NCI-H1694 treated with DMSO at 0.1 percent for 48 hours (cell line): ENCODE measurements around the gene NPIPB8.
"Not testable (repeated sequence)": the region's sequence is repeated elsewhere in the genome, so short reads cannot be mapped to it uniquely, and the experiment has no call there.

Experiments
- DNase-seq: peaks from one replicate; lab custom pipeline; 2025; lab: John Stamatoyannopoulos, UW

NPIPB8 gene

DNA sequence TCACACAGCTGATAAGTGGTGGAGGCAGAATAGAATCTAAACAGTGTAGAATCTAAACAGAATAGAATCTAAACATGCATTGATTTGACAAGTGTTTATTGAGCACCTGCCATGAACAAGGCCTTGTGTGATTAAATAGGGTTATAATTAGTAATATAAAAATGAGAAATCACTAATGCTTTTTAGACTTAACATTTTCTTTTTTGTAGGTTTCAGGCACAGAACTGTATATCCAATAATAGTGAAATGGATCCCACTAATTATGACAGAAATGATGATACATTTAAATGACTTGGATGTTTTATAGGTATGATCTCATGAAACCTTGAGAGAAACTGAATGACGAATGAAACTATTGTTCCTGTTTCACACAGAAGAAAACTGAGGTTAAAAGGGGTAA lies at the start of gene NPIPB8:
NPIPB8 (plus strand) TSS at position 301 of the 400 bp plus-strand sequence. CDS start 296 bp downstream, outside the sequence.
- not testable (repeated sequence) for DNase-seq

DNA sequence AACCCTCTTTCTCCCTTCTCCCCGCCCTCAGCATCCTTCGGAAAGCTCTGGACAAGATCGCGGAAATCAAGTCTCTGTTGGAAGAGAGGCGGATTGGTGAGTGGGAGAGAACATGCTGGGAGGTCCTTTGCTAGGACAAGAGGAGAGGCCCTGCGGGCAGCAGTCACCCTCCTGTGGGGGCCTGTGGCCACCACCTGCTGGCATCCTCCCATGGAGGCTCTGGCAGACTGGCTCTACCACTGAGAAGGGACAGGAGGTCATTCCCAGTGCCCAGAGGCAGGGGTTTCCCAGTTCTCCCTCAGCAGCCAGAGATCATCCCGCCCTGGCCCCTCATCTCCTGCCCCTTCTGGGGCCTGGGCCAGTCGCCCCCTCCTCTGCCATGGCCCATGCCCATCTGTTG lies 48.8 kb upstream of the NPIPB8 start:
- DNase-seq = no peak

DNA sequence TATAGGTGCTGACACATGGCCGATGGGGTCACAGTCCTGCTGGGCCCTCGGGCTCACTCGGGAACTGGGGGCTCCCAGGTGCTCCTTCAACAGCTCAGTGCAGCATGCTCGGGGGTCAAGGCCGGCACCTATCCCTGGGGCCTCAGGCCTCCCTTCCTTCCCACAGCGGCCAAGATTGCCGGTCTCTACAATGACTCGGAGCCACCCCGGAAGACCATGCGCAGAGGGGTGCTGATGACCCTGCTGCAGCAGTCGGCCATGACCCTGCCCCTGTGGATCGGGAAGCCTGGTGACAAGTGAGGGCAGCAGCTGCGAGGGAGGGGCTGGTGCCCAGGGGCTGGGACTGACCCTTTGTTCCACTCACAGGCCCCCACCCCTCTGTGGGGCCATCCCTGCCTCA lies 47.9 kb upstream of the NPIPB8 start:
- DNase-seq = no peak

DNA sequence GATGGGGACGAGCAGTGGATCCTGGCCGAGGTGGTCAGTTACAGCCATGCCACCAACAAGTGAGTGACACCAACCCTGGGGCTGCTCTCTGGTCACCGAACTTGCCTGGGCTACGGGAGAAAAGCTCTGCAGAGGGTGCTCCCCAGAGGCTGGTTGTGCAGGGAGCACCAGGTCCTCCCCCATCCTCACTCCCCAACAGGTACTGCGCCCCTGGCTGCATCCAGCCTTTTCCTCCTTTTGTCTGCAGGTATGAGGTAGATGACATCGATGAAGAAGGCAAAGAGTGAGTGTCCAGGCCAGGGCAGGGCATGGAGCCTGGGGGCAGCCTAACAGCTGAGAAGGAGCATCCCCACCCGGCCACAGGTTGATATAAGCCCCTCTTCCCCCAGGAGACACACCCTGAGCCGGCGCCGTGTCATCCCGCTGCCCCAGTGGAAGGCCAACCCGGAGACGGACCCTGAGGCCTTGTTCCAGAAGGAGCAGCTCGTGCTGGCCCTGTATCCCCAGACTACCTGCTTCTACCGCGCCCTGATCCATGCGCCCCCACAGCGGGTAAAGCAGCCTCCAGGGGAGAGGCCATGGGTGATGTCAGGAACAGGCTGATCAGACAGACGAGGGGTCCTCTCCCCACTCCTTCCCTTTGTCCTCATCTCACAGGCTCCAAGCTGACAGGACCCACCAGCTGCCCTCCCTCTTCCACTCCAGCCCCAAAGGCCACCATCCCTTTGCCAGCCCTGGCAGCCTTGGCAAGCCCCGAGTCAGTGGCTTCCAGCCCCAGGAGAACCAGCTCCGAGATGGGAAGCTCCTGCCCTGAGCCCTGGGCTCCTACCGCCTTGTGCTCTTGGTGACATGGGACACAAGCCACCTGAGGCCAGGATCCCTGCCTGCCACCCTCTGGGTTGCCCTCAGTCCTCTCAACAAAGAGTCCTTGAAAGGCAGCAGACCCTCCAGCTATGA lies 47.2 kb upstream of the NPIPB8 start:
- no peak for DNase-seq

DNA sequence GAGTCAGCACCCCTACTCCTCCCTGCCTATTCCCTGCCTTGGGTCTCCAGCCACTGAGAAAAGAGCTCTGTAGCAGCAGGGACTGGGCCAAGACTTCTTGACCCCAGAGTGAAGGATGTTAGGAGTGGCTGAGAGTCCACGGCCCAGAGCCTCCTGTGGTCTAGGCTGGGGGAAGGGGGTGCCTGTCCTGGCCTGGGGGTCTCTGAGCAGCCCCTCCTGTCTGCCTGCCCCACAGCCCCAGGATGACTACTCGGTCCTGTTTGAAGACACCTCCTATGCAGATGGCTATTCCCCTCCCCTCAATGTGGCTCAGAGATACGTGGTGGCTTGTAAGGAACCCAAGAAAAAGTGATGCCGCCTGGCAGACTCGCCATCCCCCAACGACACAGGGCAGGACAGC lies 46.5 kb upstream of the NPIPB8 start:
- DNase-seq = no peak

DNA sequence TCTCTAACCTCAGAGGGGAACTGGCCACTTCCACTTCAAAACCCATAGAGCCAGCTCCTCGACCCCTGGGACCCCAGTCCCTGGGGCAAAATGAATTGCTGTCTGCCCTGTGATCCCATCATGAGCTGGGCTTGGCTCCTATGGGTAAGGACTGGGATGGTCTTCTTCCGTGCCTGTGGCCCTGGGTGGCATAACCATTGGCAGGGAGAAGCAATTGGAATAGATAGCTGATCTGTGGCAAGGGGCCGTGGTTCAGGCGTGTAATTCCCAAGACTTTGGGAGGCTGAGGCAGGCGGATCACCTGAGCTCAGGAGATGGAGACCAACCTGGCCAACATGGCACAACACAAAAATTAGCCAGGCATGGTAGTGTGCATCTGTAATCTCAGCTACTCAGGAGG lies 45.4 kb upstream of the NPIPB8 start:
- no peak for DNase-seq

DNA sequence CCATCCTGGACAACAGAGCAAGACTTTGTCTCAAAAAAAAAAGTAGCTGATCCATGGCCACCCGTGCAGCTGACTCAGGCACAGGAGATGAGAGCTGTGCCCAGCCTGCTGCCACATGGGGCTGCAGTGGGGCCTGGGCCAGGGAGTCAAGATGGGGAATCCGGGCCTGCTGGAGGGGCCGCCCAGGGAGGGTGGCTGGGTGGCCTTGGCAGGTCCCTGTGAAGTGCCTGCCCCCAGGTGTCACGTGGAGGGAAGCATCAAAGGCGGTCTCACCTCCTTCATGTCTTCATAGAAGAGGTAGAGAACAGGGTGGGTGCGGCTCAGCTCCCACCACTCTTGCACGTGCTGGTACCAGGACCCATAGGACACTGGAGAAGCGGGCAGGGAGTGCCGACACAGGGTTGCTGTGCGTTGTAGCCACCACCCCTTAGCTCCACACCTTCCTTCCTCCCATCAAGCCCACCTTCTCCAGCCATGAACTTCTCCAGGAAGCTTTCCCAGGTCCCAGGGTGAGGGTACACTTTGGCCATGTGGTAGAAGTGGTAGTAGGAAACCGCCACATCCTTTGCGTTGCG lies 44.8 kb upstream of the NPIPB8 start:
- no peak for DNase-seq

DNA sequence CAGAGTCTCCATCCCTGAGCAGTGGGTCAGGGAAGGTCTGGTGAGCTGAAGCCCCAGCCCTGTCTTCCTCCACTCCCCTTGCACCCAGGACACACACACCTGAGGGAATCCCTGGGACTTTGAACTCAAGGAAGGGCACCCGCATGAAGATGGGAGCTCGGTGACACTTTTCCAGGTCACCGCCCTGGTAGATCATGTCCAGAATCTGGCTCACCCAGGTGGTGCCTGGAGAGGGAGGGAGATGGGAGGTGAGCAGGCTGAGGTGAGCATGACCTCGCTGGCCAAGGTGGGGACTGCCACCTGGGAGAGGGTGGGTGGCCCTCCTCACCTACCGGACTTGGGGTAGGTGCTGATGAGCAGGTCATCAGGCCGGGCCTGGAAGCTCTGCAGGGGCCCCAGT lies 42.4 kb upstream of the NPIPB8 start:
- not testable (repeated sequence) for DNase-seq

DNA sequence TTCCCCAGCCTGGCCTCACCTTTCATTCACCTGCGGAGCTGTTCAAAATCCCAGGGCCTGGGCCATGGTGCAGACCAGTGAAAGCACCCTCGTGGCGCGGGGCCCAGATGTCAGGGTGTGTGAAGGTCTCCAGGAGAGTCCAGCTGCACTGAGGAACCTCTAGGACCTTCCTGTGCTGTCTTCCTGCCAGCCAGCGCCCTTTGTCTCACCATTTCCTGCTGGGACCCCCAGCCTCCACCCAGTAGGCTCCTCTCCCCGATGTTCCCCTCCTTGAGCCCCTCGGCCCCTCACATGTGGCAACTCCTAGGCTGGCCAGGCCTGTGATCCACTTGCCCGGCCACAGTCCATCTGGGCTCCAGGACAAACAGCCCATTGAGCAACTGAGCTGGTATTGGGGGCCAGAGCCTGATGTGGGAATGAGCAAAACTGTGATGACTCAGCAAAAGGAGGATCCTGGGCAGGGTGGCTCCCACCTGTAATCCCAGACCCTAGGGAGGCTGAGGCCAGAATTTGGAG lies 41.7 kb upstream of the NPIPB8 start:
- no peak for DNase-seq

DNA sequence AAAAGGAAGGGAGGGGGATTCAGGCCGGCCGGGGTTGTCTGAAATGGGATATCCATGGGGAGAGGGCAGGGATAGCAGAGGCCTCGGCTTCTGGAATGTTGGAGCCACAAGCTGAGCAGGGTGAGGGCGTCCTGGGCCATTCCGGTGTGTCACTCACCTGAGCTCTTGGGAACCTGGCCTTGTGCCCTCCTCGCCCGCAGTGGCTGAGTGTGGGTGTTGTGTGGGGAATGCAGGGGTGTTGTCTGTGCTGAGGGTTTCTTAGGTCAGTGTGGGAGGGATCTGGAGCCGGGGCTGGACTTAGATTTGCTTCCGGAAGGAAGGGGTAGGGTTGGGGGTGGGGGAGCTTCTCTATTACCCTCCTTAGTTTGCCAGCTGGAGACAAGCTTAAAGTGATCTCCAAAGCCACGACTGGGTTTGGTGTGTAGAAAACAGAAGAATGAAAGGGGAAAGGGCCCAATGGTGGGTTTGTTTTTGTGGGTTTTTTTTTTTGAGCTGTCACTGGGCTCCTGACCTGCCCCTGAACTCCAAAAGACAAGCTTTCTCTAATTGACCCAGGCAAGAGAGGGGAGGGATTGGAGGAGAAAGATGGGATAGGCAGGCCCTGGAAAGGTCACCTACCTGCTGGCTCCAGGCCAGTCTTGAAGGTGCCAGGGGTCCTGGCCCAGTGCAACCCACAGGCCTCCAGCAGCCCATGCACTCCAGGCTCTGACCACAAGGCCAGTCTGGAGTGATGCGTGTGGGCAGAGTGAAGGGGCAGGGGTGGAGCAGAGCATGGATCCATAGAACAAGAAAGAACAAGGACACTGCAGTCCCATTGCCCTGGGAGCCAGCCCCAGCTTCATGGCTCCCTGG lies 40.8 kb upstream of the NPIPB8 start, which contains the start of gene SULT1A2:
SULT1A2 (minus strand) TSS at position 211 of the 852 bp plus-strand sequence. CDS start 1,120 bp downstream, outside the sequence.
- DNase-seq = no peak

DNA sequence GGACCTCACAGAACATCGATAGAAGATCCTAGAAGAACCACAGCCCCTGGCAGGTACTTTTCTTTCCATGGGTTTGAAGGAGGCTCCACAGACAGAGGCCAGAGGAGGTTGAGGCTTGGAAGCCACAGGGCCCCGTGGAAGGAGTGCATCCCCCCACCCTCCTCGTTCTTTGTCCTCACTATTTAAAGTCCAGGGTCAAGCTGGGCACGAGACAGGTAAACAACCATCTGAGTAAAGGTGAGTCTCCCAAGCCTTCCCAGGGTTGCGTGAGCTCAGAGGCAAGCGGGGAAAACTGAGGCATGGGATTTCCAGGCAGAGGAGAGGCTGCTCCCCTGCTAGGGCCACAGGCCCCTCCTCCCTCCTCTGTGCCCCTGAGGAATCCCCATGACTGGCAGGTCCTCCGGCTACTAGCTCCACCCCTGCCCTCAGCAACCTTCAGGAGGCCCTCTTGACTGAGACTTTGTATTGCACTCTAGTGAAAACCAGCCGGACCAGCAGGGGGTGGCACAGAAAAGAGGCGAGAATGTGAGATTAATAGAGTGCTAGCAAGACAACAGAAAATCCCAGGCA lies 40.1 kb upstream of the NPIPB8 start:
- no peak for DNase-seq

DNA sequence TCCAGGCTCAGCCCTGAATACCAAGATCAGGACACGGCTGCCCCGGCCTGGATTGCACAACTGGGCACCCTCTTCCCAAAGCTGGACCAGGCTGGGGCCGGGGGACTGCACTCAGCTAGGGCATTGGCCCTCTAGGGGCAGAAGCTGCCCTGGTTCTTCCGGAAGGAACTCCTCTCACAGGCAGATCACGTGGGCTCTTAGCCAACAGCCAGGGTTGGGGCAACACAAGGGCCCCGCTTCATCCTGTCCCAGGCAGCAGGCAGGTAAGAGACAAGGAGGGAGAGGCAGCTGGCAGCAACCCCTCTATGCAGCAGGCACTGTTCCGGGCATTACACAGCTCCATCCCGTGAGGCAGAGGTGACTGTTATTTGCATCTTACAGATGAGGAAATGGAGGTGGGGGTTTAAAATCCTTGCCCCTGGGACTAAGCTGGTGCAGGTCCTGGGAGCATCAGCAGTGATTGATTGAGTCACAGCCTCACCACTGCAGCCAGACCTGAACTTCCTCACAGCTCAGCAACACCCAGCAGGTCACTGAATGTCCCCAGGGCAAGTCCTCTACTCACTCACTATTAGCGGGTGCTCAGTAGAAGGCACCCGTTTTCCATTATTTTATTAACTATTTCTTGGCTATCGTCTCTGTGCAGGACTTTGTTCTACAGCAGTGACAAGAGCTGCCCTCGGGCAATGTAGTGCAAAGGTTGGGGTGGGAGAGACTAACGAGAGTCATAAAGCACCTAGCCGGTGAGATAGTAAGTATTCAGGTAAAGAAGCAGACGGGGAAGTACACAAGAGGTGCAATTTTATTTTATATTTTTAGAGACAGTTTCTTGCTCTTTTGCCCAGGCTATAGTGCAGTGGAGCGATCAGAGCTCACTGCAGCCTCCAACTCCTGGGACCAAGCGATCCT lies 38.2 kb upstream of the NPIPB8 start:
- DNase-seq = not testable (repeated sequence)

DNA sequence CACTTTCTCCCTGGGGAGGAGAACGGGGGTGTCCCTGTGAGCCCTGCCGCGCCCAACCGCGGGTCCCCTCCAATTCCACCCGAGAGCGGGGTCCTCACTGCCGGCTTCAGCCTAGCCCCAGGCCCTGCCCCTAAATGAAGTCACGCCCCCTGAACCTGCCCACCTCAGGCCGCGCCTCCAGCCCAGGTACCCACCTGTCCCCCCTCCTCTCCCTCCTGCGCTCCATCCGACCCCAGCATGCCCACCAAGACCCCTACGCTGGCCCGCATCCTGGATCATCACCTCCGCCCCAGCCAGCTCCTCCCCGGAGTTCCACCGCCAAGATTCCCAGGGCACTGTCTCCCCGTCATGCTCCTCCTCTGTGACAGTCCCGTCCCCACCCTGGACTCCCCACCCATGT lies 36.9 kb upstream of the NPIPB8 start:
- not testable (repeated sequence) for DNase-seq

DNA sequence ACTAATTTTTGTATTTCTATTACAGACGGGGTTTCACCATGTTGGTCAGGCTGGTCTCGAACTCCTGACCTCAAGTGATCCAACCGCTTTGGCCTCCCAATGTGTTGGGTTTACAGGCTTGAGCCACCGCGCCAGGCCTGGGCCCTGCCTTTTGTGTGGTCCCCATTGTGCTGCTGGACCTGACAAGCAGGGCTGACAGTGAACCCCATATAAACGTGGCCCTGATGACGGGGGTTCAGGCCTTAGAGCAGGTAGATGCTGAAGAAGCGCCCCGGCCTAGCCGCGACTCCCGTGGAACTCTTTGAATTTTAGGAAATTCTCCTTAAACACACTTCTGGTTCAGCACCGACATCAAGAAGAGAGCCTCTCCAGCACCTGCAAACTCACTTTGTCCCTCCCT lies 36.3 kb upstream of the NPIPB8 start:
- not testable (repeated sequence) for DNase-seq

DNA sequence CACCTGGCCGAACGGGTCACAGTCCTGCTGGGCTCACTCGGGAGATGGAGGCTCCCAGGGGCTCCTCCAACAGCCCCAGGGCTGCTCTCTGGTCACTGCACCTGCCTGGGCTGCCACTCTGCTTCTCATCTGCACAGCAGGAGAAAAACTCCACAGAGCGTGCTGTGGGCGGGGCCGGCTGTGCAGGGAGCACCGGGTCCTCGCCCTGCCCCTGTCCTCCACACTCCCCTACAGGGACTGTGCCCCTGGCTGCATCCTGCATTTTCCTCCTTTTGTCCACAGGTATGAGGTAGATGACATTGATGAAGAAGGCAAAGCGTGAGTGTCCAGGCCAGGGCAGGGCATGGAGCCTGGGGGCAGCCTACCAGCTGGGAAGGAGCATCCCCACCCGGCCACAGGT lies 35.8 kb upstream of the NPIPB8 start:
- not testable (repeated sequence) for DNase-seq

DNA sequence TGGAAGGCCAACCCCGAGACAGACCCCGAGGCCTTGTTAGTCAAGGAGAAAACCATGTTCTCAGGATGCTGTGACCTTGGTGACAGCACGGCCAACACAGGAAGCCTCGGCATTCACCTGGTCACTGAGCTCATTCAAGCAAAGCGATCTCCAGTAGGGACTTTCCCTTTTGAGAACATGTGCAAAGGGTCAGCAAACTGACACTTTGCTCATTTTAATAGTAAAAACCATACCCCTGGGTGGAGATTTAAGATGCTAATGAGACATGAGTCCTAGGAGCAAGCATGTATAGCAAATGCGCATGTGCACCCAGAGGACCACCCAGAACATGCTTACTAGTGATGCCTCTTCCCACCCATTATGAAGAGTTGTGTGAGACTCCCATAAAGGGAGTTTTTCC lies 35.3 kb upstream of the NPIPB8 start:
- DNase-seq = no peak

DNA sequence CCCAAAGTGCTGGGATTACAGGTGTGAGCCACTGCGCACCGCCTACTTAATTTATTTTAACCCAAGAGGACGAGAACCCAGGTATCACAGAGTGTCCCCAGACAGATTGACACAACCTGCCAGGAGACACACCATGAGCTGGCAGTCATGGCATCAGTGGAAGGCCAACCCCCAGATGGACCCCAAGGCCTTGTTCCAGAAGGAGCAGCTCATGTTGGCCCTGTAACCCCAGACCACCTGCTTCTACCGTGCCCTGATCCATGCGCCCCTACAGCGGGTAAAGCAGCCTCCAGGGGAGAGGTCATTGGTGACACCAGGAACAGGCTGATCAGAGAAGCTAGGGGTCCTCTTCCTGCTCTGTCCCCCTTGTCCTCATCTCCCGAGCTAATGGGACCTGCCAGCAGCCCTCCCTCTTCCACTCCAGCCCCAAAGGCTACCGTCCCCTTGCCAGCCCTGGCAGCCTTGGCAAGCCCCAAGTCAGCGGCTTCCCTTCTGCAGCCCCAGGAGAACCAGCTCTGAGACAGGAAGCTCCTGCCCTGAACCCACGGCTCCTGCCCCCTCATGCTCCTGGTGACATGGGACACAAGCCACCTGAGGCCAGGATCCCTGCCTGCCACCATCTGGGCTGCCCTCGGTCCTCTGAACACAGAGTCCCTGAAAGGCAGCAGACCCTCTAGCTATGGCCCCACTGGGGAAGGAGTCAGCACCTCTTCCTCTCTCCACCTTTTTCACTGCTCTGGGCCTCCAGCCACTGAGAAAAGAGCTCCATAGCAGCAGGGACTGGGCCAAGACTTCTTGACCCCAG lies 34.3 kb upstream of the NPIPB8 start:
- DNase-seq = no peak

DNA sequence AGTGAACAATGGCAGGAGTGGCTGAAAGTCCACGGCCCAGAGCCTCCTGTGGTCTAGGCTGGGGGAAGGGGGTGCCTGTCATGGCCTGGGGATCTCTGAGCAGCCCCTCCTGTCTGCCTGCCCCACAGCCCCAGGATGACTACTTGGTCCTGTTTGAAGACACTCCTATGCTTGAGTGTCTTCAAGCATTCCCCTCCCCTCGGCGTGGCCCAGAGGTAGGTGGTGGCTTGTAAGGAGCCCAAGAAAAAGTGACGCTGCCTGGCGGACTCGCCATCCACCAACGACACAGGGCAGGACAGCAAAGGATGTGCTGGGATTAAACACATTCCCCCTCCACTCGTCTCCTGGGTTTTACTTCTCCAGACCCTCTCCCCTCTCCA lies 33.7 kb upstream of the NPIPB8 start:
- no peak for DNase-seq

DNA sequence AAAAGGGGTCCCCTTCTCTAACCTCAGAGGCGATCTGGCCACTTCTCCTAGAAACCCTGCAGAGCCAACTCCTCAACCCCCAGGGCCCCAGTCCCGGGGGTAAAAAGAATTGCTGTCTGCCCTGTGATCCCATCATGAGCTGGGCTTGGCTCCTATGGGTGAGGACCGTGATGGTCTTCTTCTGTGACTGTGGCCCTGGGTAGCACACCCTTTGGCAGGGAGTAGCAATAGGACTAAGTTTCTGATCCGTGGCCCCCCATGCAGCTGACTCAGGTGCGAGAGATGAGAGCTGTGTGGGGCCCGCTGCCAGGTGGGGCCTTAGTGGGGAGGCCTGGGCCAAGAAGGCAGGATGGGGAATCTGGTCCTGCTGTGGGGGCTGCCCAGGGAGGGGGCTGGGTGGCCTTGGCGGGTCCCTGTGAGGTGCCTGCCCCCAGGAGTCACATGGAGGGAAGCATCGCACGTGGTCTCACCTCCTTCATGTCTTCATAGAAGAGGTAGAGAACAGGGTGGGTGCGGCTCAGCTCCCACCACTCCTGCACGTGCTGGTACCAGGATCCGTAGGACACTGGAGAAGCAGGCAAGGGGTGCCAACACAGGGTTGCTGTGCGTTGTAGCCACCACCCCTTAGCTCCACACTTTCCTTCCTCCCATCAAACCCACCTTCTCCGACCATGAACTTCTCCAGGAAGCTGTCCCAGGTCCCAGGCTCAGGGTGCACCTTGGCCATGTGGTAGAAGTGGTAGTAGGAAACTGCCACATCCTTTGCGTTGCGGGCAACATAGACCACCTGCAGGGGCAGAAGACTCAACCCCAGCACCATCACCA lies 31.4 kb upstream of the NPIPB8 start:
- DNase-seq = no peak
